SK-N-SH treated with all-trans-retinoic acid at 6 μM for 48 hours (cell line): ENCODE data around the gene SYTL4.

Experiments used
- BACH2 ChIP-seq: fragments of 250-450 bp; sonication (Bioruptor Pico); IDR thresholded peaks from 2 replicates; pipeline ENCODE4 v1.9.0; 2021; ENCODE audit warnings: mild to moderate bottlenecking, borderline replicate concordance
- CREB5 ChIP-seq: fragments of 250-450 bp; sonication (Bioruptor Pico); IDR thresholded peaks from 2 replicates; pipeline ENCODE4 v1.5.1; 2020; ENCODE audit warnings: low read depth, mild to moderate bottlenecking, moderate library complexity
- ESRRG ChIP-seq: fragments of 250-450 bp; sonication (Bioruptor Pico); IDR thresholded peaks from 2 replicates; pipeline ENCODE4 v1.6.1; 2021; ENCODE audit warnings: mild to moderate bottlenecking
- ZNF565 ChIP-seq: fragments of 450-650 bp; formaldehyde crosslinking; conservative IDR thresholded peaks from 2 replicates; pipeline ENCODE4 v1.5.0; 2020; ENCODE audit warnings: low read depth, mild to moderate bottlenecking, moderate library complexity

DNA sequence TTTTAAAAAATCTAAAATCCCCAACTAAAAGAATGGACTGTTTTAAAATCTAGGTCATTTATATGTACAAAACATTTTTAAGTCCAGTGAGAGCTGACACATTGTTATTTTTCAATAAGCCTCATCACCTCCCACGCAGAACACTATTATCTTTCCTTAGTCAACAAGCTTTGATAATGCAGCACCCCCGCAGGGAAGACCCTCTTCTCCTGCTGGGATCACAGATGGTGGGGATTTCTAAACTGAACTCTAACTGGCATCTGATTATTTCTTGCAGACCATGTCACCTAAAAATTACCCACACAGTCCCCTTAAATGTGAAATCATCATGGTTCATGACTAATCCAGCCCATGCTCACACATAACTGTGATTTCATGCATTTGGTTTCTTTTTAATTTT lies 11.6 kb downstream of the SYTL4 start:
- TF ChIP-seq CREB5 (CRISPR knock-in tag) (no peak), ESRRG (CRISPR knock-in tag) (no peak), ZNF565 (CRISPR knock-in tag) (no peak), BACH2 (CRISPR knock-in tag) (no peak)
